Measurements from ENCODE around the gene TMEM54.

Gene TMEM54, protein sequence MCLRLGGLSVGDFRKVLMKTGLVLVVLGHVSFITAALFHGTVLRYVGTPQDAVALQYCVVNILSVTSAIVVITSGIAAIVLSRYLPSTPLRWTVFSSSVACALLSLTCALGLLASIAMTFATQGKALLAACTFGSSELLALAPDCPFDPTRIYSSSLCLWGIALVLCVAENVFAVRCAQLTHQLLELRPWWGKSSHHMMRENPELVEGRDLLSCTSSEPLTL

DNA sequence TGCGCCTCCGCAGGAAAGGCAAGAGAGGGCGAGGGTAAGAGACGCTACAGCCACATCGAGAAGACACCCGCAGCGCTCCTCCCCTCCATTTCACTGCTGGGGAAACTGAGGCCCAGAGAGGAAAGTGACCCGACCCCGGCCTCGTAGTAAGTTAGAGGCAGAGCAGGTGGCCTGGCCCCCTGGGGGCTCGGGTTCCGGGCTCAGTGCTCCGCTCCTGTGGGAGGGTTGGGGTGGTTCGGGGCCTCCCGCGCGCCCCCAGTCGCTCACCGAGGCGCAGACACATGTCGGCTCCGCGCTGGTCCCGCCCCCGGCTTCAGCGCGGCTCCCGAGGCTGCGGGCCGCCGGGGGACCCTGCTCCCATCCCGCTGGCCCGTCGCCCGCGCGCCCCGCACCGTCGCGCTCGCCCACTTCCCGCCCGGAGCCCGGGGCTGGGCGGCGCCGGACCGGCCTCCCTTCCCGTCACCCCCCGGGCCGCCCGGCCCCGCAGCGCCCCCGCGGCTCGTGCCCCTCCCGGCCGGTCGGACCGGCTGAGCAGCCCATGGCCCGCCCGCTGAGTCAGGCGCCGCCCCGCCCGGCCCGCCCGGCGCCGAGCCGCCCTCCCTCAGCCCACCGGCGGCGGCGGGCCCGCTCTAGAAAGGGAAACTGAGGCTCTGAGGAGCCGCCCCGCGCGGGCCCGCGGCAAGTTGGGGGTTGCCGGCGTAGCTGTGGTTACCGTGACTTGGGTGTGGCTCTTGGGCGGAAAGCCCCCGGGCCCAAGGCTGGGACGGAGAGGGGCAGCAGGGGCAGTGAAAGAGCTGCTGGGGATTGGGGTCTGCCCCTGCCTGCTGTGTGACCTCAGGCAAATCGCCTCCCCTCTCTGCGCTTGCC is at the start of gene TMEM54:
TMEM54 (minus strand) TSS at position 434 of the 867 bp plus-strand sequence; CDS start at position 283, 151 bp downstream.
- DNase-seq, result no peak

DNA sequence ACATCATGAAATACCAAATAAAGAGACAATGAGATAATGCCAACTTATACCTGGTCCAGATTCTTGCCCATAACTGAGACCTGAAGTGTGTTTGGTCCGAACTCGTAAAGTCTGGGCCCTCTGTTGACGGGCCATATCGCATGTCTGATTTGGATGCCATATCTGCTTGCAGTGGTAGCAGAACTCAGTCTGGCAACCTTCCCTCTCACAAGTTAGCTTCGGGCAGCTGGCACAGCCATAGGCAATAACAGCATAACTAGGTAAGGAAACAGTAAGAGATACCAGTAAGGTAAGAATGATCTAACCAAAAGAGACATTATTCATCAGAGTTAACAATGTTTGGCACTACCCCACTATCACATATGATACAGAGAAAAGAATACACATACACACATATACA is 48.3 kb upstream of the TMEM54 start:
- no peak for DNase-seq

DNA sequence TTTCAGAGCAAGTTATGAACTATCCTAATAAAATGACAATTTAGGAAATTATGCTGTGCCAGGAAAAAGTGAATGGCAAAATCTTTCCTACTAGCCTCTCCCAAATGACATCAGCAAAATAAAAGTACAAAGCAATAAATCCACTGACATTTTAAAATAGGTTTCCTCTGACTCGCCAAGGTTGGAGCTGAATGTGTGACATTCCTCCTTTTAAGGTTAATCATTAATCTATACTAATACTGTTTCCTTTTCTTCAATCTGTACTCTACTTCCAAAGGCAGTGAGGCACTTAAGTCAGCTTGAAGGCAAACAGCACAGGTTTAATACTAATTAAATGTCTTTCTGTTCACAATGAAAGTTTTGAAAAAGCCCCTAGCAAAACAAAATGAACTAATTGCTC is 47.7 kb upstream of the TMEM54 start:
- DNase-seq, result no peak

DNA sequence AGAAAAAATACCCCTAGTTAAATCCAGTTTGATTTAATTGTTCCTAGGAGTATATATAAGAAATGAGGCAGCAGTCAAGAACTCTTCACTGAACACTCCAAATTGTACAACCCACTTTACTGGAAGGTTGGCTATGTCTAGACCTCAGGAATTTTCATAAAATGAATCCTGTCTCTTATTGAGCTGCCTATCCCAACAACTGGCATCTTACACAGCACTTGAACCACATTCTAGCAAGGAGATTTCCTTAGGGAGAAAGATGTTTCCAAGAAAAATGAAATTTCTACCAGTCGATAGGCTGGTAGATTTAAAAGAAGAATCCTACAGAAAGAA is 47.2 kb upstream of the TMEM54 start:
- DNase-seq, result no peak

DNA sequence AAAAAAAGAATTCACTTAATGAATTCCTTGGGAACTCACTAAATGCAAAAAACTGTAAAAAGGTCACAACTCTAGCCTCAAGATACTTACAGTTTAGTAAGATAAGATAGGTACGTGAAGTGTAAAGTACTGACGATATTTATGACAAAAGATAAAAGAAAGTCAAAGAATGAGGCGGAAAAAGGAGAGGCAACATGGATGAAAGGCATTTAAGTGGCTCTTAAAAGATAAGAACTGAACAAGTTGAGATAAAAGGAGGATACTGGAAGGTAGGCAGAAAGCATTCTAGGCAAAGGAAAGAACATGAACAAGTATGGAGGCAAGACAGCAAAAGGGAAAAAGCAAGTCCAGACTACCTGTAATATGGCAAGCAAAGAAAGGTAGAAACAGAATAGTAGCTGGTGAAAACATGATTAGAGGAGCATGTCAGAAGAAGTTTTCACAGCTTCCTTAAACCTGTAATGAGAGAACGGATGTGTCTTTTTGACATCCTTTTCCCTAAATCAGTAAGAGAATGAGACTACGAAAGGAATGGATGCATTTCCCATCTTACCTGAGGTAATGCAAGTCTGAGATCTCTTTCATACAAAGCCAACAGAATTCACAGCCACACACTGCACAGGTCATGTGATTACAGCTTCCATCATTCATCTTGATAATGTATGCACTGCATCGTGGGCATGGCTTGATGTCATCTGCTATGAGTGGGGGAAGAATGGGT is 46.6 kb upstream of the TMEM54 start:
- DNase-seq, result no peak

DNA sequence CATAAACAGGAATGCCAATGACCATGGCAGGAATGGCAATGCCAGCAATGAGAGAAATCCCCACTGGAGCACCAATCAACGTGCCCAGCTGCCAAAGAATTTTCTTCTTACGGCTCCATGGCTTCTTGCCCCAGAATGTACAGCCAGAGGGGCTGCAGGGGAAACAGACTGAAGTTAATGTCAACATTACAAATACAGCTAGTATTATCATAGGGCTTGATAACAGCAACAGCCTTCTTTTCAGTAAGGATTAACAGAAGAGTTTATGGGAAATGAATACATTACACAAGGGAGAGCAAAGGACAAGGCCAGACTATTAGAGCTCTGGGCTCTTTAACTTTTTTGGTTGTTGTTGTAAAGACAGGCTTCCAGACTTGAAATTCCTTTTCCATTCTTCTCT is 45.2 kb upstream of the TMEM54 start:
- no peak for DNase-seq

DNA sequence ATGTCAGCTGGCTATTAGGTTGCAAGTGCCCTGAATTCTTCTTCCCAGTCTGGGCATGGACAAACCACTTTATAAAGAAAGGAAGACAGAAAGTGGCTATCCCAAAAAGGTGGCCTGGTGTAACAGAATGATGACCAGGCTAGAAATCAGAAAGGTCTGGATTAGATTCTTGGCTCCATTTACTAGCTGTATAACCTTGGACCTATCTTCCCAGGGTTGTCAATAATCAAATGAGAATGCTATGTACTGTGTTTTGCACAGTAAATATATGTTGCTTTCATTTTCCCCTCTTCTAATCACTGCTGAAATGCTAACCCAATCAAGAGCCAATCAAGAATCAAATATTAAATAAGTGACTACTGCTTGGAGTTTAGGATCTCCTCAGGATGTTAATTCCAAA is 43.0 kb upstream of the TMEM54 start:
- no peak for DNase-seq

DNA sequence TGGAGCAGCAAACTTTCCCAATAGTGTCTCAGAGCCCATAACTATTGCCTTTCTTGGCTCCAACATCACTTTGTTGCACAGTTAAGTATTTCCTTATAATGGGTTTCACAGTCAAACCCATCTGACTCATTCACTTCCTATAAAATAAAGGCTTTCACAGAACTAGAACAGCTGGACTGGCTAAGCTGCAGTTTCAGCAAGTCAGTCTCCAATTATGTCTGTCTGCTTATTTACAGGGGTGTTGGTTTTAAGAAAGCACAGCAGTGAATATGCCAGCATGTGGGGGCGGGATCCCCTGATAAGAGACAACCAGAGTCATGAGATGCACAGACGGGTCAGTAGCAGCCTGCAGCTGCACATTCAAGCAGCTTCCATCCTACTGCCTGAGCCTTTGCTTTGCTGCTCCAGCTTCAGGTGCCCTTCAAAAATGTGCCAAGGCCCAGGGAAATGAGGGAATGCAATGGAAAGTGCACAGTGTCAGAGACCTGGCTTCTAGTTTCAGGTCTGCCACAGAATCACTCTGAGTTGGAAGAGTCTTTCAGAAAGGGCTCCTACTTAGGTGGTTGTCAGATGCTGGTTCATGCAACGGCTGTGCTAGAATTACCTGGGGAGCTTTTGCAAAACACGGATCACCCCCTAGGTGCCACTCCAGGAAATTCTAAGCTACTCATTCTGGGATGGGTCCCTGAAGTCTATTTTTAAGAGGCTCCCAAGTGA is 38.6 kb upstream of the TMEM54 start:
- DNase-seq, result no peak

DNA sequence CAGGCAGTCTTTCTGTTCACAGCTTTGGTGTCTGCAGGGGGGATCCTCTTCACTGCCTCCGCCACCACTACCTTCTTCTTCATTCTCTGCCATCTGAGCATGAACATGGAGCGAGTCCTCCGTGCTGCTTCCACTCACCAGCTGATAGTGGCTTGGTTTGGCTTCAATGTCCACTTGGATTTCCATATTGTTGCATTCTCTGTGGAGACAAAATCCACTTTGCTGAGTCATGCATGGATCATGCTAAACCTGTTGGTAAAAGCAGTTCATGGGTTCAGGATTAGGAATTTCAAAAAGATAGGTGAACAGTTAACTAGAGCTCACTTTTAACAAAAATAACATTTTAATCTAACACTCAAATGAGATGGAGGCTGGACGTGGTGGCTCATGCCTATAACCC is 35.9 kb upstream of the TMEM54 start:
- no peak for DNase-seq

DNA sequence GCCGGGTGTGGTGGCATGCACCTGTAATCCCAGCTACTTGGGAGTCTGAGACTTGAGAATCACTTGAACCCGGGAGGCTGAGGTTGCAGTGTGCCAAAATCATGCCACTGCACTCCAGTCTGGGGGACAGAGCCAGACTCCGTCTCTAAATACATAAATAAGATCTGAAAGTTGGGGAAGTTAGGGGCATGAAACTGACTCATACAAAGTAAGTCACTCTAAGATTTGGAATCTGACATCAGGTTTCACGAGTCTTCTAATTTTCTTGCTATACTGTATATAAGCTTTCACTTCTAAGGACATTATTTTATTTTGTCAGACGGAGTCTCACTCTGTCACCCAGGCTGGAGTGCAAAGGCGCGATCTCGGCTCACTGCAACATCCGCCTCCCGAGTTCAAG is 33.3 kb upstream of the TMEM54 start:
- no peak for DNase-seq

DNA sequence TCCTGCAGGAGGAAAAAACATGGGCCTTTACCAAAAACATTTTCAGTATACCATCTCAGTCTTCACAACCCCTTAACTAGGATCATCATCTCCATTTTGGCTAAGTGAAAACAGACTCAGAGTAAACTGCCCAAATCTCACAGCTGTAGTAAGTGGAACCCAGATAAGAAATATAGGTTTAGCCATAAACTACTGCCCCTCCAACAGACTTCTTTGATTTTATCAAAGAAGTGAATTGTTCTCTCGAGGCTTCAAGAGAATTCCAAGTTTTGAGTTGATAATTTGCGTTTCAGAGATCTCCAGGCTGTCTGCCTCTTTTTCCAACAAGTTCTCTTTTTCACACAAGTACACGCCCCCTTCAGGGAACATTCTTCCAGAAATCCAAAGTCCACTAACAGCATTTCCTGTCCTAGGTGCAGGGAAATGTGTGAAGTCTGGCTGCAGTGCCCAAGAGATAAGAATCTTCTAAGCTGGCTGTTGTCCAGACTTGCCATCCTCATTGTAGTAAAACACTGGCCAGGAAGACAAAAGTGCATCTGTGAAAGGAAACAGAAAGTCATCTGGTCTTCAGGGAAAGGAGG is 32.6 kb upstream of the TMEM54 start:
- no peak for DNase-seq

DNA sequence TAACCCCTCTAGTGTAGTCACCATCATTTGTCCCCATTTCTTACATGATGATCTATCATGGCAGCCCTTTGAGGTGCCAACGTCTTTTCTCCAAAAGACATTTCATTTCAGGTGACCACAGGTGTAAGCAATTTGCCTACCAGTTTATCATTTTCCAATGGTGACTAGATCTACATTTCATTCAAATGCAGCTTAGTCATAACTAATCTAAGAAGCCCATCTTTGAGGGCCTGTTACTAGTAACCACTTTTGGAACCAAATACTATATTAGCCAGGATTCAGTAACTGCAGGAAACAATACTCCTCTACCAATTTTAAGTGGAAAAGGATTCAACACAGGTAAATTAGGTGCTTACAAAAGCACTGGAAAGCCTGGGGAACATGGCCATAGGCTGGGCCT is 30.6 kb upstream of the TMEM54 start:
- no peak for DNase-seq

DNA sequence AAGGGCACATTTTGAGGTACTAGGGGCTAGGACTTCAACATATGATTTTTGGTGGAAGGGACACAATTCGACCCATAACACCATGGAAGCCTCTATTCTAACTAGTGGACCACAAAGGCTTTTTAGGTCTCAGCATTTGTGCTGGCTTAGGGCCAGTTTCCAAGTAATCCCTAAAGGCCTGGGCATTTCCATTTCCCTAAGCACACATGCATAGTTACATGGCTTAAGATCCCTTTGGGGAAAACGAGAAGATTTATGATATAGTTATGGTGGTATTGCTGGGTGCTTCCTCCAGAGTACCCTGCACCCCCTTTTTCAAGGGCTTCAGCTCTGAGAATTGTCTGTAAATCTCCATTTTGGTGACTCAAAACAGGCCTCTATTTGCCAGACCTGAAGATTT is 28.2 kb upstream of the TMEM54 start:
- DNase-seq, result no peak

DNA sequence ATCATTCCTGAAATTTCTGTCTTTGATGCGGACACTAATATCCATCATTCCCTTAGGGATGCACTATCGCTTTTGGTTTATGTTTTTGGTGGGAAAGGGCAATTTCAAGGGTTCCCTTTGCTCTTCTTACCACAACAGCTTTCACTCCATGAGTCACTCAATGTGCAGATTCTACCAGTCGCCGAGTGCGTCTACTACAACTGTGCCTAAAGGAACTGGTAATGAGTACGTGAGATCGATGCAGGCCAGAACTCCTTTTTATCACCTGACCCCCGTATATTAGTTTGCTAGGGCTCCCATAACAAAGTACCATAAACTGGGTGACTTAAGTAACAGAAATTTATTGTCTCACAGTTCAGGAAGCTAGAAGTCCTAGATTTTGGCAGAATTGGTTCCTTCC is 27.5 kb upstream of the TMEM54 start:
- DNase-seq, result no peak

DNA sequence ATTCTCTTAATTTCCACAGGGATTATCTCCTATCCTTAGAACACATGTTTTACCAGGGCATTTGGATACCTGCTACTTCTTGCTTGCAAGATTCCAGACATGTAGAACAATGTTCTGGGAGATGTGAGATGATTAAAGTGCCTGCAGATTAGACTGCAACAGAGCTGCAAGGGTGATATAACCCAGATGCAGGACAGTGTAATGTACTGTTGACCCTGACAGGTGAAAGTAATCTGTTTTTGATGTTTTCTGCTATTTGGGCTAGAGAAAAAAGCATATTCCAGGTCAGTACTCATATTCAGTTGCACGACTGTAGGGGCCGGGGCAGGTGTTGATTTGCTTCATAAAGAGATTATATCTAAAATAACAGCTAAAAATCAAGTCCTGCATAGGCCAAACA is 27.1 kb upstream of the TMEM54 start:
- no peak for DNase-seq

DNA sequence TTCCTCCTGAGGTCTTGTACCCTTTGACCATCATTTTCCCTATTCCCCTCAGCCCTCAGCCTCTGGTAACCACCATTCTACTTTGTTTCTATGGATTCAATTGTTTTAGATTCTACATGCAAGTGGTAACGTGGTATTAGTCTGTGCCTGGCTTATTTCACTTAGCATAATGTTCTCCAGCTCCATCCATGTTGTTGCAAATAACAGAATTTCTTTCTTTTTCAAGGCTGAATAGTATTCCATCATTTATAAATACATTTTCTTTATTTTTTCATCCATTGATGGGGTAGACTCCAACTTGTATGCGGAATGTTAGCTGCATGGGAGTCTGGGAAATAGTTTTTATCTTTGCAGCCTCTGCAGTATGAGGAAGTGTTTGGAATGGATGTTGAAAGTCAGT is 26.3 kb upstream of the TMEM54 start:
- DNase-seq, result no peak

DNA sequence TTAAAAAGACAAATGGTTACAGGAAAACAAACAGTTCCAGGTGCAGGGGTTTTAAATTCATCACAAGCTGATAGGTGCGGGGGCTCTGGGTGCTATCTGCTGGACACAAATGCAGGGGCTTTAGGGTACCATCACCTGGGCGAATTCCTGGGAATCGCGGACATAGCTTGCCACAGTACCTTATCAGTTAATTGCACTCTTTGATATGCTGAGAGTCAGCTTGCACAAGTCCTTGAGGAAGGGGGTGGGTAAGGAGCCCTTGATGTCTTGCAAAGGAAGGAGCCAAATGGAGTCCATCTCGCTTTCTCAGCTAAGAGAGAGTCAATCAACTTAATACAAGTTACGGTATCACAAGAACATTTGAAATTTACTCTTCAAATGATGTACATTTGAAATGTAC is 25.4 kb upstream of the TMEM54 start:
- DNase-seq, result no peak

DNA sequence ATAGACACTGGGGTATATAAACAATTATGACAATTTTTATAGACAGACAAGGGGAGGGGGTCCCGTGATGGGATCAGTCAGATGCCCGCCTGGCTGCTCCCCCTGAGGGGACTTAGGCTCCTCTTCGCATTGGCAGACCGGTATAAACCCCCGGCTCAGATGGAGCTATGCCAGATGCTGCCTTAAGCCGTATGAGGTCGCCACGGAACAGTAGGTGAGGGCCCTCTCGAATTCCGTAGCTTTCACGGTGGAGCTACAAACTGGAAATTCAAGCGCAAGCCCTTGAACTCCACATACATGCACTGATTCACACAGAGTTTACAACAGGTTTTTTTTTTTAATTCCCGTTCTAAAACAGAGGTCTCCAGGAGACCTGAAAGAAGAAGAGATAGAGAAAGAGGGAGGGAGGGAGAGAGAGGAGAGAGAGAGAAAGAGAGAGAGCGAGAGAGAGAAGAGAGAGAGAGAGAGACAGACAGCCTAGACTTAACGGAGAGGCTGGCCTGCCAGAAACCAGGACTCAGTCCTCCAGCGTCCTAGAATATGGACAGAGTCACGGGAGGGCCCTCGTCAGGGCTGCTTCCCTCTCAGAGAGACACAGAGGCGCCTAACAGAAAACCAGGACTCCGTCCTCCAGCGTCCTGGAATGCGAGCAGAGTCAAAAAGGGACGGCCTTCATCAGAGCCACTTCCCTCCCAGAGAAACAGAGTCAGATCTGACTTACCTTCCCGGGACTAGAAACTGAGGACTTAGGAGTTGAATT is 24.4 kb upstream of the TMEM54 start:
- no peak for DNase-seq

DNA sequence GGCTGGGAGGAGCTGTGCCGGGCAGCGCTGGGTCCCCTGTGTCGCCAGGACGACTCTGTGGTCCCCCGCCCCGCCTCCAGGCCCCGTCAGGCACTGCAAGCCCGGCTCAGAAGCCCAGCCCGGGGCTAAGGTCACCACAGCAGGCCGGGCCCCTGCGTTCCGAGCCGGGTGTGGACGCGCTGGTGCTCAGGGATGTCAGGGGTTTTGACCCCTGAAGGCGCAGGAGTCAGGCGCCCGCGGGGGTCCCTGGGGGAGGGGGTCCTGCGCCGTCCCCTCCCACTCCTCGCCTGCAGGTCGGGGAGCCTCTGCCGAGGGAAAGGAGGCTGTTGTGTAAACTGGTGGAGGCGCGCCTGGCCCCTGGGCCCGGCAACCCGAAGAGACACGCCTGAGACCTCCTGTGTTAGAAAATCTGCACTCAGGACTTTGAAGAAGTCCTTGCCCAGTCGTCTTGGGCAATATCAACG is 23.7 kb upstream of the TMEM54 start:
- DNase-seq, result no peak

DNA sequence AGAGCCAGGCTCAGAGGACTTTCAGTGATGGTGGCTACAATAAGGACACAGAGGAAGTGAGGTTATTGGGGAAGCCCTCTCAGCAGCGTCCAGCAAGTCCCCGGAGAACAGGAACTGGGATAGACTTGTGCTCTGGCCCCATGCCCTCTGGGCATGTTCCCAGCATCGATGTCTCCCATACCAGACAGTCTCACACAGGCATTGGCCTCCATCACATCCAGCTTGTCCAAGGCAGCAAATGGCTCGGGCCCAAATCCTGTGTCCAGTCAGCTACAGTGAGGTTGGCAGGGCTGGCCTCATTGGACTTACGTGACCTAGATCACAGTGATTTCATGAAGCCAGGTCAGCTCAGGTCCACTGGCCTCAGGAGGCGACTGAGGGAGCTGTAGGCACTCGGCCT is 19.6 kb upstream of the TMEM54 start:
- no peak for DNase-seq

DNA sequence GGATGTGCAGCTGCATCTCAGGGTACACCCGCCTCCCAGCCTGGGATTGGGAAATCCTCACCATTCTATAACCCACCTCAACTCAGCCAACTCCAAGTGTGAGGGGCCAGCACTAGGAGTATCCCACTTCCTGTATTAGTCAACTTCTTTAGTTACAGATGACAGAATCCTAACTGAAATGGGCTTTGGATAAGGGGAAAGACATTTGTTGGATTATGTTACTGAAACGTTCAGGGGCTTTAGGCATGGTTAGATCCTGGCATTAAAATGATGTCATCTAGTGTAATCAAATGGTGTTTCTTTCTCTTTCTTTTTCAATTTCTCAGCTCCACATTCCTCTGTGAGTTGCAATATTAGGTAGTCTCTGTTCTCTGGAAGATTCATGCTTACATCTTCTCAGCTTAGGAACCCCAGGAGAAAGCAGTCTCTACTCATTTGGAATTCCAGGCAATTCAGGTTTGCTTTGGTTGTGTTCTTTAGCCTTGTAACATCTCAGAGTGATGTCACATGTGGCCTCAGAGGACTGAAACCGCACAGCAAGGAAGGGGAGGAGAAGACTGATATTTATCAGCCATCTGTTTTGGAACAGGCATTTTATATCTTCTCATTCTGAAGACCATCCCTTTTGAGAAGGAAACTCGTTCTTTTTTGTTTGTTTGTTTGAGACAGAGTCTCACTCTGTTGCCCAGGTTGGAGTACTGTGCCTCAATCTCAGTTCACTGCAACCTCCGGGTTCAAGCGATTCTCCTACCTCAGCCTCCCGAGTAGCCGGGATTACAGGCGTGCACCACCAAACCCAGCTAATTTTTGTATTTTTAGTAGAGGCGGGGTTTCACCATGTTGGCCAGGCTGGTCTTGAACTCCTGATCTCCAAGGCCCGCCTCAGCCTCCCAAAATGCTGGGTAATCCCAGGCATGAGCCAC is 18.9 kb upstream of the TMEM54 start:
- DNase-seq, result no peak
